ENCODE data around the gene SGPL1.

SGPL1 gene

DNA sequence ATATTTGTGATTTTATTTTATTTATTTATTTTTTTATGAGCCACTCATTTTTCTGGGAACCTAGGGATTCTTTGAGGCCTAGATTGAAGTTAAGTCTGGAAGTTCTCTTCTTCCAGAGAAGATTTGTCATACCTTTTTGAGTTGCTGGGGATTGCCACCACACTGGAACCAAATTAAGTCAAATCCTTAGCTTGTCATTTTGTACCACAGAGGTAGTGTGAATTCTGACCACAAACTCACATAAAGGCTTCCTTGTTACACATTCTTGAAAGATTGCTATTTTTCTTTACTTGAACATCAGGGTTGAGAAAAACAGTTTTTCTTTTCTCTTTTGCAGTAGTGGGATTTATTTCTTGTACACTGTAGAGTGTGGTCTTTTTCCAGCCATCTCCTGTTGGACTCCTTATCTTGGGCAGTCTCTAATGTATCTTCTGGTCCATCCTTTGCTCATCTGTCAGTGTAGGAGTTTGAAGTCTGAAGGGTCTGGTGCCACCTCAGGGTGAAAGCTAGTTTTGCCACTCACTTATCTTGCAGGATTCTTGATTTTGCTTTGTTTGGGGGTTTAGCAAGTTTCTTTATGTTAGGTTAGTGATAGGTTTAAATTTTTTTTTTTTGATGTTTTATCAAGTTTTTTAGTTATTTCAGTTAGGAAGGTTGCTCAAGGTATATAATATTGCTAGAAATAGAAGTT is 47.9 kb downstream of the SGPL1 start:
- DNase-seq (ENCODE audit: insufficient read length, low spot score) (no peak), FAIRE-seq (peak; percentile 16)
- TF ChIP-seq POLR2AphosphoS5 (IDR thresholded peaks at IDR 0.05; ENCODE audit: low read depth, low read length) = no peak
- no peak for TF ChIP-seq POU2F2 (IDR thresholded peaks at IDR 0.05; ENCODE audit: low read depth, low read length)
- TF ChIP-seq TAF1 (IDR thresholded peaks at IDR 0.05; ENCODE audit: low read depth, low read length) = no peak
- no peak for TF ChIP-seq POLR2A (IDR thresholded peaks at IDR 0.05; ENCODE audit: low read depth, low read length)
- no peak for TF ChIP-seq SPI1 (IDR thresholded peaks at IDR 0.05; ENCODE audit: low read depth, low read length)
- no peak for TF ChIP-seq PAX5 (IDR thresholded peaks at IDR 0.05; ENCODE audit: insufficient read depth, low read length, severe bottlenecking)

DNA sequence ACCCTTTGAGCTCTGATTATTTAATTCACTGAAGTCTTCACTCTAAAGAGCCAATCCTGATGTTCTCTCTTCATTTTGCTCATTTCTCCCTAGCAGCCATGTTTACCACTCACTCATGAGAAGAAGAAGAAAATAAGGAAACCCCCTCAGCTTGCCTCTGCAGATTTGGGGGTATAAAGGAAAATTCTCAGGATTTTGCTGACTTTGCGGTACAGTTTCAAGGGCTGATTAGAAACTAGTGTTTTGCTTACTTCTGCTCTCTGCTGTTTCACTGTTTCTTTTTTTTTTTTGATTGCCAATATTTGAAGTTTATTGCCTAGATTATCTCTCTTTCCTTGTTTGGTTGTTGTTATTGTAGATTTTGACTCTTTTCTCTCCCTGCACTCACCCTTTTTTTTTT is 49.2 kb downstream of the SGPL1 start:
- DNase-seq (ENCODE audit: insufficient read length, low spot score) = no peak
- TF ChIP-seq SPI1 (IDR thresholded peaks at IDR 0.05; ENCODE audit: low read depth, low read length) (no peak), TAF1 (IDR thresholded peaks at IDR 0.05; ENCODE audit: low read depth, low read length) (no peak), PAX5 (IDR thresholded peaks at IDR 0.05; ENCODE audit: insufficient read depth, low read length, severe bottlenecking) (no peak), POLR2AphosphoS5 (IDR thresholded peaks at IDR 0.05; ENCODE audit: low read depth, low read length) (no peak), POU2F2 (IDR thresholded peaks at IDR 0.05; ENCODE audit: low read depth, low read length) (no peak), POLR2A (IDR thresholded peaks at IDR 0.05; ENCODE audit: low read depth, low read length) (no peak)
- FAIRE-seq = no peak

DNA sequence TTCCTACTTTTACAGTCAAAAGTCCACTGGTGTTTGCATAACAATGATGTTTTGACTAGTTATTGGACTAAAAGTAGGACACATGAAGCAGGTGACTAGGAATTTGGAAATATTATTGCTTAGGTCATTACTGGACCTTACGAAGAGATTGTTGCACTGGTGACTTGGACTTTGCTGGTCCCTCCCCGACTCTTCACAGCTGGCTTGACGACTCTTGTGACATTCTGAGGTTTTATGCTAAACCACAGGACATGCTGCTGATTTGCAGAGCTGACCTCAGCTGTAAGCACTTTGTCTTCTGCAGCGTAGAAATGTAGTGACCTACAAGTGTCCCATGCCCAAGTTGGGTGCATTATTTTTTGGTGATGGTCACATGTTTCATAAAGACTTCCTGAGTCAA is 50.7 kb downstream of the SGPL1 start:
- DNase-seq (ENCODE audit: insufficient read length, low spot score) = no peak
- no peak for FAIRE-seq
- TF ChIP-seq PAX5 (IDR thresholded peaks at IDR 0.05; ENCODE audit: insufficient read depth, low read length, severe bottlenecking) (no peak), POU2F2 (IDR thresholded peaks at IDR 0.05; ENCODE audit: low read depth, low read length) (no peak), POLR2AphosphoS5 (IDR thresholded peaks at IDR 0.05; ENCODE audit: low read depth, low read length) (no peak), TAF1 (IDR thresholded peaks at IDR 0.05; ENCODE audit: low read depth, low read length) (no peak), POLR2A (IDR thresholded peaks at IDR 0.05; ENCODE audit: low read depth, low read length) (no peak), SPI1 (IDR thresholded peaks at IDR 0.05; ENCODE audit: low read depth, low read length) (no peak)

DNA sequence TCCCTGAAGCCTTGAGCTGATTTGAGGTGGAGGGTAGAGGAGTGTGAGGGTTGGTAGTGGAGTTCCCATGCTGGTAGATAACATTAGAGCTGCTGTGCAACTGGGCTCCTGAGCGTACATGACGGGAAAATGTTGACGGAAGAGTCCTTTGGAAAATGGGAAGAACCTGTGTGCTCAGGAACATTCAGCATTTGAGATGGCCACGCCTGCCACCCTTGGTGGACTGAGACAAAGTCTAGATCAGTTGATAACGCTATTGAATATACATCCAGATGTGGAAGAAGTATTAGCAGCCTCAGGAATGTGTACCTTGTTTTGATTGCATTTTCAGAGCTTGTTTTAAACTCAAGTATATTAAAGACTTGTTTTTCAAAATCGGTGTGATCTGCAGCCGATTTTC is 56.5 kb downstream of the SGPL1 start:
- FAIRE-seq = no peak
- no peak for DNase-seq (ENCODE audit: insufficient read length, low spot score)
- no peak for TF ChIP-seq PAX5 (IDR thresholded peaks at IDR 0.05; ENCODE audit: insufficient read depth, low read length, severe bottlenecking)
- TF ChIP-seq TAF1 (IDR thresholded peaks at IDR 0.05; ENCODE audit: low read depth, low read length) = no peak
- TF ChIP-seq SPI1 (IDR thresholded peaks at IDR 0.05; ENCODE audit: low read depth, low read length) = no peak
- TF ChIP-seq POU2F2 (IDR thresholded peaks at IDR 0.05; ENCODE audit: low read depth, low read length) = no peak

GRCh38 chr10:70874061-70874460 is 58.3 kb downstream of the SGPL1 start:
- DNase-seq (ENCODE audit: insufficient read length, low spot score) = no peak
- TF ChIP-seq POU2F2 (IDR thresholded peaks at IDR 0.05; ENCODE audit: low read depth, low read length) (no peak), TAF1 (IDR thresholded peaks at IDR 0.05; ENCODE audit: low read depth, low read length) (no peak), POLR2AphosphoS5 (IDR thresholded peaks at IDR 0.05; ENCODE audit: low read depth, low read length) (no peak), PAX5 (IDR thresholded peaks at IDR 0.05; ENCODE audit: insufficient read depth, low read length, severe bottlenecking) (no peak), POLR2A (IDR thresholded peaks at IDR 0.05; ENCODE audit: low read depth, low read length) (no peak), SPI1 (IDR thresholded peaks at IDR 0.05; ENCODE audit: low read depth, low read length) (no peak)
- no peak for FAIRE-seq

GRCh38 chr10:70879207-70879606 is 63.5 kb downstream of the SGPL1 start:
- DNase-seq (ENCODE audit: insufficient read length, low spot score) = no peak
- TF ChIP-seq POU2F2 (IDR thresholded peaks at IDR 0.05; ENCODE audit: low read depth, low read length) = no peak
- TF ChIP-seq POLR2AphosphoS5 (IDR thresholded peaks at IDR 0.05; ENCODE audit: low read depth, low read length) = no peak
- no peak for TF ChIP-seq POLR2A (IDR thresholded peaks at IDR 0.05; ENCODE audit: low read depth, low read length)
- TF ChIP-seq SPI1 (IDR thresholded peaks at IDR 0.05; ENCODE audit: low read depth, low read length) = no peak
- no peak for FAIRE-seq

DNA sequence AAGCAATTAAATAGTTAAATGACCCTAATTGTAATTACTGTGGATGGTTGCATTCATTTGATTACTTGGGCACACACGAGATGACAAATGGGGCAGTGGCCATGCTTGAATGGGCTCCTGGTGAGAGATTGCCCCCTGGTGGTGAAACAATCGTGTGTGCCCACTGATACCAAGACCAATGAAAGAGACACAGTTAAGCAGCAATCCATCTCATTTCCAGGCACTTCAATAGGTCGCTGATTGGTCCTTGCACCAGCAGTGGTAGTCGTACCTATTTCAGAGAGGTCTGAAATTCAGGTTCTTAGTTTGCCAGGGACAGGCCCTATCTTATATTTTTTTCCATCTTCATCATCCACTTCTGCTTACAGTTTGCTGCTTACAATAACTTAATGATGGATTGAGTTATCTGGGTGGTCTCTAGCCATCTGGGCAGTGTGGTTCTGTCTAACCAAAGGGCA is 64.4 kb downstream of the SGPL1 start:
- peak; percentile 50 for DNase-seq (ENCODE audit: insufficient read length, low spot score)
- FAIRE-seq = peak; percentile 90
- peak; percentile 100 for TF ChIP-seq PAX5 (IDR thresholded peaks at IDR 0.05; ENCODE audit: insufficient read depth, low read length, severe bottlenecking)
- TF ChIP-seq POLR2AphosphoS5 (IDR thresholded peaks at IDR 0.05; ENCODE audit: low read depth, low read length) = no peak

DNA sequence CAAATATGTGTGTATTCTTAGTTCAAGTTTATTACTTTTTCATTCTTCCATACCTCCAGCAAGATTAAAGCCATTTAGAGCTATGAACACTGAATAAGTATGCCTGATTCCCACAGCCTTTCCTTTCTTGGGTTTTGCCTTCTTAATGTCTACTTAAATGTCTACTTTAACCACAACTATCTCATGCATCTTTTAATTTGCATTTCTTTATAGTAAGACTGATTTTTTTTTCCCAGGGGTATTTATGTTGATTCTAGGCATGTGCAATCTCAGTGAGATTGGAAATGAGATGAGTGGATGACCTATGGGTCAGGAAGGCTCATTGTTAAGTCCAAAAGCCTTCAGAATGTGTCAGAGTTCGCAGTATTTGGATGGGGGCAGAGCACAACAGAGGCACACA is 69.0 kb downstream of the SGPL1 start:
- no peak for FAIRE-seq
- TF ChIP-seq SPI1 (IDR thresholded peaks at IDR 0.05; ENCODE audit: low read depth, low read length) (no peak), TAF1 (IDR thresholded peaks at IDR 0.05; ENCODE audit: low read depth, low read length) (no peak), PAX5 (IDR thresholded peaks at IDR 0.05; ENCODE audit: insufficient read depth, low read length, severe bottlenecking) (no peak), POLR2A (IDR thresholded peaks at IDR 0.05; ENCODE audit: low read depth, low read length) (no peak), POLR2AphosphoS5 (IDR thresholded peaks at IDR 0.05; ENCODE audit: low read depth, low read length) (no peak), POU2F2 (IDR thresholded peaks at IDR 0.05; ENCODE audit: low read depth, low read length) (no peak)
- no peak for DNase-seq (ENCODE audit: insufficient read length, low spot score)

DNA sequence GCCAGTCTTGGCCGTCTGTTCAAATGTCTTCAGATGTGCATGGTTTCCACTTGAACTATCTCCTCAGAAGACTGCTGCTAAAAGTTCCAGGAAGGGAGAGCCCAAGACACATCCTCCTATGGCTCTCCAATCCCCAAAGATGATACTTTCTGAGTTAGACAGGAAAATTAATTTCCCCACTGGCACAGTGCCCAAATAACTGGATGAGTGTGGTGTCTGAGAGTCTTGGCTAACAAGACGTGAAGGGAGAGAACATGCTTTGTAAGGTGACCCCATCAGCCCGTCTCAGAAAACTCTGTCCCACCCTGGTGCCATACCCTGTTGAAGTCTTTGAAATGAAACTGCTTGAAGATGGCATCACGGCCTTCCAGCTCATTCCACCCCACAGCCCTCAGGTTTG is 69.7 kb downstream of the SGPL1 start:
- no peak for TF ChIP-seq TAF1 (IDR thresholded peaks at IDR 0.05; ENCODE audit: low read depth, low read length)
- no peak for TF ChIP-seq POLR2A (IDR thresholded peaks at IDR 0.05; ENCODE audit: low read depth, low read length)
- TF ChIP-seq SPI1 (IDR thresholded peaks at IDR 0.05; ENCODE audit: low read depth, low read length) = no peak
- no peak for TF ChIP-seq PAX5 (IDR thresholded peaks at IDR 0.05; ENCODE audit: insufficient read depth, low read length, severe bottlenecking)
- TF ChIP-seq POLR2AphosphoS5 (IDR thresholded peaks at IDR 0.05; ENCODE audit: low read depth, low read length) = no peak
- TF ChIP-seq POU2F2 (IDR thresholded peaks at IDR 0.05; ENCODE audit: low read depth, low read length) = no peak
- no peak for FAIRE-seq
- DNase-seq (ENCODE audit: insufficient read length, low spot score) = no peak

All from GM12891 (cell line).